HG02588 (cell line): ENCODE results near the gene ANKRD42.

Experiments
- ATAC-seq: cut with Tn5 transposase; IDR thresholded peaks from one replicate; pipeline ENCODE4 v1.9.1; 2021; ENCODE audit warnings: mild to moderate bottlenecking, moderate library complexity; ENCODE audit not compliant: unreplicated experiment

ANKRD42 gene

GRCh38 chr11:83285151-83285770 lies 91.7 kb downstream of the ANKRD42 start:
- peak; percentile 41 for ATAC-seq

DNA sequence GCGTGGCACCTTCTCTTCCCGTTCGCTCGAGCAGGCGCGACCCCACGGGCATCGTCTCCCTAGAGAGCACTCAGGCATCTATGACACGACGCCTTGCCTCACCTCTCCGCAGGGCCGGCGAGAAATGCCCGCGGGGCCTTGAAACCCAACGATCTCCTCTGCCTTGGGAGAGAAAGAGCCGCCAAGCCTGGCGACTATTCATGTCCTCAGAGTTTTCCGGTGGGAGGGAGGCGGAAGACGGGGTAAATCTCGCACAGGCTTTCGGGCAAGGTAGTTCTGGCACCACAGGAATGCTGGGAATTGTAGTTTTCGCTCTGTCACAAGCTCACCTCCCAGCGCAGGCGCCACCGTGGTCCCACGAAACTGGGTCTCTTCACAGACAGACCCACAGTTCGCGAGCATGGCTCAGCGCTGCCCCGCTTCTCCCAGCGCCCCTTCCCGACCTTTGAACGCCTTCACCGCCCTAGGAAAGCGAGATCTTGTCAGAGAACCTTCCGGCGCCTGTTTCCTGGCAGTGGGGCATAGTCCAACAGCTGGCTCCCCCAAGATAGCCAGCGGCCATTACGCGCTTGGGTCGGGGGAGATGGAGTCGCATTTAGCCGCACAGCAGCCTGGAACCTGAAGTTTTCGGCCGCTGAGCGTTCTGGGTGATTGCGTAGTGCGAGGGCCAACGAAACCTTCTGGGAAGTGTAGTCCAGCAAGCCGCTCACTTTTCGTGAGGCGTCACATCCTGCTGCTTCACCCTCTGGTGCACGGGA lies 92.4 kb downstream of the ANKRD42 start, which contains the start of gene CCDC90B:
Gene CCDC90B, minus strand, starts transcription at position 597 of the 758 bp plus-strand sequence. Its CDS starts 395 bp downstream, at position 202.
- ATAC-seq = peak; percentile 90

- no peak for ATAC-seq
Measured at GRCh38 chr11:83287631-83288030, 94.1 kb downstream of the ANKRD42 start.

- ATAC-seq = no peak
Measured at GRCh38 chr11:83292709-83293456, 99.4 kb downstream of the ANKRD42 start.

DNA sequence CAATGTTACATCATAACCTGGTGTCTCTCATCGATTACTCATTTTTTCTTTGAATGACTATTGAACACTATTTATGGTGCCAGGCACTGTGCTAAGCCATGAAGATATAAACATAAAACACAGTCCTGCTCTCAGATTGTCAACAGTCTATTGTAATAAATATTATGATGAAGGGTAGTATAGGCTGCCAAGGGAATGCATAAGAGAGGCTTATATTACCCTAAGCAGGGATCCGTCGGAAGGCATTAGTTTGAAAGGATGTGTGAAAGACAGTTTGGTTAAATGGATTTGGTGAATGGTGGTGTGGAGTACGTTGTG lies 99.9 kb downstream of the ANKRD42 start:
- ATAC-seq = no peak

DNA sequence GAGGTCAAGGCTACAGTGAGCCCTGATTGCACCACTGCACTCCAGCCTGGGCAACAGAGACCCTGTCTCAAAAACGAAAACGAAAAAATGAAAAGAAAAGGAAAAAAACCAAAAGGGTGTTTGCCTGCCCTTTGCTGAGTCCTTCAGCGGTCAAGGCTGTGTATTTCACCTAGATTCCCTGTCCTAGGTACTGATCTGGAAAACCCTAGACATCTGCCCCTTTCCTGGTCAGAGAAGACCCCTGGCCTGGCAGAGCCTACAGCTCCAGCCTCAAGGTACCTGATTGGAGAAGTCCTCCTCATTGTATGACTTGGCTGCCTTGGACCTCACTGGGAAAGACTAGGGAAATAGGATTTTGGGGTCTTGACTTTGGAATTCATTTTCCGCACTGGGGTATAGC lies 100.7 kb downstream of the ANKRD42 start:
- ATAC-seq = no peak
